Ovary (tissue), 3 donors: ENCODE data around the gene MCM6.

Source experiments
- CTCF ChIP-seq, 3 donors: fragments of 450-650 bp in 2 of 3; fragments of 200-600 bp in 1 of 3; IDR thresholded peaks; one replicate each; pipeline versions ENCODE4 v1.5.1 to v1.8.0; 2016 to 2022; ENCODE audit warnings: antibody characterized with exemption in 3 of 3, mild to moderate bottlenecking in 1 of 3
- EP300 ChIP-seq: sonication (generic); formaldehyde crosslinking; IDR thresholded peaks from one replicate; pipeline ENCODE4 v1.6.1; 2017; ENCODE audit warnings: antibody characterized with exemption
- POLR2A ChIP-seq: fragments of 450-650 bp; IDR thresholded peaks from one replicate; pipeline ENCODE4 v1.6.1; 2017; ENCODE audit warnings: antibody characterized with exemption, mild to moderate bottlenecking, moderate library complexity
- donor health status: DM: no; HTN: no; CAD: no.

- TF ChIP-seq POLR2A (no peak), CTCF (IDR thresholded peaks at IDR 0.05) (no peak), EP300 (no peak)
Measured at GRCh38 chr2:135825550-135826176, 50.6 kb downstream of the MCM6 start.
